ENCODE results near the gene CENPX.

DNA sequence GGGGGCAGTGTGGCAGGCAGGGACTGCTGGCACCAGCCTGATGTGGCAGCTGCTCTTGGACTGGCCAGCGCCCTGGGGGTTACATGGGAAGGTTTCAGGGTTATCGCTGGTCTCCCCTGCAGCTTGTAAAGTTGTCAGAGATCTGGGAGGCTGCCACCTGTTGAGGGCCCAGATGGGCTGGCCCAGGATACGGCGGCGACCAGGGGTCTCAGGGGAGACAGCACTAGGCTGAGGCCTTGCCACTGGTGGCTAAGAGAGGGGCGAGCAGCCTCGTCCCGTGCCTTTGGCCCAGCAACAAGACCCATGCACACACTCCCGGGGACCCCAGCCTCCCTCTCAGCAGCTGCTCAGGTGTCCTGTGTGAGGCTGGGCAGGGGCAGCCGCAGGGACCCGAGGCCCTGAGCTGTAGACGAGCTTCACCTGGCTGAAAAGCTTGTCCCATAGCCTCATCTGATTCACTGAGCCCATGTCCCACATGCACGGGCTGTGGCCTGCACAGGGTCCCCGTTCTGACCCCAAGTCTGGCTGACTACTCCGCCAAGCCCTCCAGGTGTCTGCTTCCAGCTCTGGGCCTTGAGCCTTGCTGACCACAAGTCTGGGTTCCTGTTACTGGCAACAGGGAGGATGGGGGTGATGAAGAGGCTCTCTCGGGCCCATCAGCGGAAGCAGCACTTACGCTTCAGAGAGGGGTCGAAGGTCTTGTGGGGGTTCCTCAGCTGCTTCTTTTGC lies 36.8 kb upstream of the CENPX start:
- TF ChIP-seq, protein P1, sequence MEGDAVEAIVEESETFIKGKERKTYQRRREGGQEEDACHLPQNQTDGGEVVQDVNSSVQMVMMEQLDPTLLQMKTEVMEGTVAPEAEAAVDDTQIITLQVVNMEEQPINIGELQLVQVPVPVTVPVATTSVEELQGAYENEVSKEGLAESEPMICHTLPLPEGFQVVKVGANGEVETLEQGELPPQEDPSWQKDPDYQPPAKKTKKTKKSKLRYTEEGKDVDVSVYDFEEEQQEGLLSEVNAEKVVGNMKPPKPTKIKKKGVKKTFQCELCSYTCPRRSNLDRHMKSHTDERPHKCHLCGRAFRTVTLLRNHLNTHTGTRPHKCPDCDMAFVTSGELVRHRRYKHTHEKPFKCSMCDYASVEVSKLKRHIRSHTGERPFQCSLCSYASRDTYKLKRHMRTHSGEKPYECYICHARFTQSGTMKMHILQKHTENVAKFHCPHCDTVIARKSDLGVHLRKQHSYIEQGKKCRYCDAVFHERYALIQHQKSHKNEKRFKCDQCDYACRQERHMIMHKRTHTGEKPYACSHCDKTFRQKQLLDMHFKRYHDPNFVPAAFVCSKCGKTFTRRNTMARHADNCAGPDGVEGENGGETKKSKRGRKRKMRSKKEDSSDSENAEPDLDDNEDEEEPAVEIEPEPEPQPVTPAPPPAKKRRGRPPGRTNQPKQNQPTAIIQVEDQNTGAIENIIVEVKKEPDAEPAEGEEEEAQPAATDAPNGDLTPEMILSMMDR (IDR thresholded peaks at IDR 0.05) = no peak
- TF ChIP-seq POLR2A (IDR thresholded peaks at IDR 0.05) = no peak
- TF ChIP-seq EP300 (IDR thresholded peaks at IDR 0.05; ENCODE audit: low read depth) = no peak
- no peak for TF ChIP-seq POLR2AphosphoS5 (IDR thresholded peaks at IDR 0.05)

Data from transverse colon (tissue), 4 donors.